PC-9 (cell line): Measurements from ENCODE around the gene R3HDM1. TPM values are rescaled to one million over a fixed set of nuclear protein-coding genes. Genes with fewer than 3 reads are reported as not detected.

Experiments
- BruUV-seq: library from RNA; stranded (reverse); fragments of 400-500 nt; replicated peaks from 2 replicates; lab custom pipeline; 2021; lab: Mats Ljungman, UMichigan
- CTCF ChIA-PET: fragments of 300-600 bp; sonication (Branson Sonifier 250); formaldehyde crosslinking; loops from one replicate; lab custom pipeline; 2022; ENCODE audit warnings: antibody characterized with exemption; lab: Charles Lee
- POLR2A ChIA-PET: fragments of 300-600 bp; sonication (Branson Sonifier 250); formaldehyde crosslinking; loops from one replicate; lab custom pipeline; 2022; ENCODE audit warnings: antibody characterized with exemption; ENCODE audit not compliant: unreplicated experiment; lab: Charles Lee
- DNase-seq, 2 experiments: peaks; one replicate each; pipeline versions ENCODE4 v3.0.0 to v3.0.0-alpha.2; 2015 to 2022; ENCODE audit warnings: mixed read lengths in 1 of 2
- H2AFZ ChIP-seq: fragments of 200-600 bp; sonication (generic); 2 replicates; pipeline ENCODE4 v1.8.1; 2017; ENCODE audit warnings: antibody characterized with exemption
- H3F3A ChIP-seq: fragments of 200-600 bp; sonication (generic); 2 replicates; pipeline ENCODE4 v1.8.1; 2017; ENCODE audit warnings: antibody characterized with exemption, mild to moderate bottlenecking, low read depth; ENCODE audit not compliant: insufficient read depth
- H3K27ac ChIP-seq: fragments of 200-600 bp; sonication (generic); 2 replicates; pipeline ENCODE4 v1.6.1; 2016; ENCODE audit warnings: mixed run types
- H3K27me3 ChIP-seq: fragments of 200-600 bp; sonication (generic); 2 replicates; pipeline ENCODE4 v1.6.1; 2016; ENCODE audit warnings: low read depth, mixed run types; ENCODE audit not compliant: insufficient read depth
- H3K36me3 ChIP-seq: fragments of 200-600 bp; sonication (generic); 2 replicates; pipeline ENCODE4 v1.6.1; 2016; ENCODE audit warnings: low read depth, mixed run types
- H3K4me1 ChIP-seq: fragments of 200-600 bp; sonication (generic); replicated peaks from 2 replicates; pipeline ENCODE4 v1.6.1; 2016; ENCODE audit warnings: mixed run types; ENCODE audit not compliant: insufficient read depth
- H3K4me2 ChIP-seq: fragments of 200-600 bp; sonication (generic); 2 replicates; pipeline ENCODE4 v1.6.1; 2017; ENCODE audit warnings: mixed run types
- H3K4me3 ChIP-seq: fragments of 200-600 bp; sonication (generic); 2 replicates; pipeline ENCODE4 v1.6.1; 2016; ENCODE audit warnings: mixed run types
- H3K79me2 ChIP-seq: fragments of 200-600 bp; sonication (generic); 2 replicates; pipeline ENCODE4 v1.6.1; 2017; ENCODE audit warnings: low read depth, mixed run types
- H3K9me2 ChIP-seq: fragments of 200-600 bp; sonication (generic); 2 replicates; pipeline ENCODE4 v1.8.1; 2017; ENCODE audit warnings: mild to moderate bottlenecking; ENCODE audit not compliant: insufficient read depth
- H3K9me3 ChIP-seq: fragments of 200-600 bp; sonication (generic); 2 replicates; pipeline ENCODE4 v1.8.1; 2016; ENCODE audit warnings: low read depth; ENCODE audit not compliant: insufficient read depth
- H4K20me1 ChIP-seq: fragments of 200-600 bp; sonication (generic); 2 replicates; pipeline ENCODE4 v1.8.1; 2017; ENCODE audit not compliant: insufficient read depth
- CTCF ChIP-seq: fragments of 200-600 bp; sonication (generic); conservative IDR thresholded peaks from 2 replicates; pipeline ENCODE4 v1.6.1; 2017; ENCODE audit warnings: mixed run types, antibody characterized with exemption, mild to moderate bottlenecking, moderate library complexity
- EZH2 ChIP-seq: fragments of 200-600 bp; sonication (generic); IDR thresholded peaks from 2 replicates; pipeline ENCODE4 v1.8.0; 2017; ENCODE audit warnings: antibody characterized with exemption, low read depth
- intact Hi-C: fragments of 100-400 bp; cut with micrococcal nuclease; formaldehyde crosslinking; loops from one replicate; pipeline ENCODE4 v1.10.0; 2022; ENCODE audit not compliant: unreplicated experiment
- total RNA-seq: library from RNA; stranded (reverse); gene quantifications from 2 replicates; pipeline ENCODE4 v1.2.3, GENCODE V29; 2021

R3HDM1 gene
- total RNA-seq, 1 experiment from 2014 or later = 36.7 TPM

- no peak for TF ChIP-seq CTCF
- no peak for TF ChIP-seq EZH2
Observed at GRCh38 chr2:135603543-135603942, 72.3 kb downstream of the R3HDM1 start.

GRCh38 chr2:135607561-135607960 is 76.3 kb downstream of the R3HDM1 start:
- ChIA-PET CTCF (no interaction called here), POLR2A (no interaction called here)
- Histone ChIP-seq H3K79me2 (no peaks in the 10 kb centered on the region), H3K36me3 (peaks cover 9% of the 10 kb centered on the region; the same call in 1 of the 2 replicates), H3K27me3 (no peaks in the 10 kb centered on the region), H3F3A (no peaks in the 10 kb centered on the region), H2AFZ (no peak overlapping the region), H3K4me1 (no peaks in the 10 kb centered on the region), H3K9me2 (no peaks in the 10 kb centered on the region), H4K20me1 (no peaks in the 10 kb centered on the region), H3K27ac (no peak overlapping the region), H3K4me3 (no peak overlapping the region), H3K9me3 (no peaks in the 10 kb centered on the region), H3K4me2 (no peak overlapping the region)
- no TSS peak for BruUV-seq
- DNase-seq = no peak
- TF ChIP-seq CTCF = no peak
- no peak for TF ChIP-seq EZH2
- intact Hi-C loops = no loop called here

More at GRCh38 chr2:135603543-135603942, 72.3 kb downstream of the R3HDM1 start:
- no TSS peak for BruUV-seq
- no peak overlapping the region for H3K4me3 ChIP-seq
- no peaks in the 10 kb centered on the region for H3K4me1 ChIP-seq
- no peak overlapping the region for H3K27ac ChIP-seq
- no peaks in the 10 kb centered on the region for H4K20me1 ChIP-seq
- DNase-seq = no peak
- H3K27me3 ChIP-seq = no peaks in the 10 kb centered on the region
- ChIA-PET CTCF (no interaction called here), POLR2A (no interaction called here)
- H3K4me2 ChIP-seq = no peak overlapping the region
- no peaks in the 10 kb centered on the region for H3F3A ChIP-seq
- H3K36me3 ChIP-seq = peaks cover 14% of the 10 kb centered on the region; the same call in 1 of the 2 replicates
- H3K9me3 ChIP-seq = no peaks in the 10 kb centered on the region
- no peak overlapping the region for H2AFZ ChIP-seq
- no peaks in the 10 kb centered on the region for H3K79me2 ChIP-seq
- intact Hi-C loops = no loop called here
- H3K9me2 ChIP-seq = no peaks in the 10 kb centered on the region

DNA sequence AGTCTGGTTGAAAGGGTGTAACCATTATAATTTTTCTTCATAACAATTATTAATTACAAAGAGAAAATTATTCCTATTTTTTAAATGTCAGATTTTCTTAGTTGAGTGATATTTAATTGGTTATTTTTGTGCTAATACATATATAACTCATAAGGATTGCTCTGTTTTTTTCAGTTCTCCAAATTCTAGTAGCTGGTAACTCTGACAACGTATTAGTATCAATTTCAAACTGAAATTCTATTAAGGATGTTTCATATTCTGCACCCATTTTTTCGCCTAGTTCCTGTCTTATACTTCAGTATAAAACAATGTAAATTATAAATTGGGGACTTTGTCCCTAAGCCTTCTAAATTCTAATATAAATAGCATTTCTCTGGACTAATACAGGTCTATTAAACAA is 81.0 kb downstream of the R3HDM1 start:
- POLR2A ChIA-PET = no interaction called here
- H3K27me3 ChIP-seq = no peaks in the 10 kb centered on the region
- DNase-seq = no peak
- H4K20me1 ChIP-seq = no peaks in the 10 kb centered on the region
- no peaks in the 10 kb centered on the region for H3K79me2 ChIP-seq
- no peak overlapping the region for H3K4me2 ChIP-seq
- intact Hi-C loops = no loop called here
- H3K4me1 ChIP-seq = no peaks in the 10 kb centered on the region
- no peak overlapping the region for H2AFZ ChIP-seq
- H3F3A ChIP-seq = no peaks in the 10 kb centered on the region
- H3K9me2 ChIP-seq = no peaks in the 10 kb centered on the region
- CTCF ChIA-PET = no interaction called here
- H3K36me3 ChIP-seq = no peaks in the 10 kb centered on the region
- TF ChIP-seq CTCF = no peak
- no peak for TF ChIP-seq EZH2
- no peaks in the 10 kb centered on the region for H3K9me3 ChIP-seq
- H3K4me3 ChIP-seq = no peak overlapping the region
- no peak overlapping the region for H3K27ac ChIP-seq
- no TSS peak for BruUV-seq
